T-helper 17 cell (primary cell): Measurements from ENCODE around the gene SH3PXD2A. TPM values are rescaled to one million over a fixed set of nuclear protein-coding genes. Genes with fewer than 3 reads are reported as not detected.

Experiments used
- ATAC-seq: fragments of 150-1000 bp; cut with Tn5 transposase; 2 replicates; pipeline ENCODE4 v1.10.0; 2021; ENCODE audit warnings: mild to moderate bottlenecking, moderate library complexity
- DNase-seq, 3 donors: peaks; one replicate each; pipeline versions ENCODE4 v3.0.0 to v3.0.0-alpha.2; 2020 to 2021
- H3K9me3 ChIP-seq: one replicate; pipeline ENCODE4 v1.7.0; 2013; ENCODE audit warnings: low read length, mild to moderate bottlenecking; ENCODE audit not compliant: control insufficient read depth, poor library complexity, severe bottlenecking
- H3K27ac Mint-ChIP-seq: one replicate; pipeline ENCODE4 v1.8.0; 2022; ENCODE audit warnings: mild to moderate bottlenecking, moderate library complexity, mixed read lengths
- H3K27me3 Mint-ChIP-seq: one replicate; pipeline ENCODE4 v1.8.0; 2022; ENCODE audit warnings: mixed read lengths
- H3K36me3 Mint-ChIP-seq: one replicate; pipeline ENCODE4 v1.8.0; 2022; ENCODE audit warnings: low read depth, mixed read lengths
- H3K4me1 Mint-ChIP-seq: one replicate; pipeline ENCODE4 v1.8.0; 2022; ENCODE audit warnings: mild to moderate bottlenecking, mixed read lengths
- H3K4me3 Mint-ChIP-seq: one replicate; pipeline ENCODE4 v1.8.0; 2022; ENCODE audit warnings: mild to moderate bottlenecking, moderate library complexity, mixed read lengths
- total RNA-seq, 4 donors: library from RNA in 2 of 4; stranded (reverse) in 2 of 4; gene quantifications; one replicate each; pipeline ENCODE4 v1.2.3 and lab custom pipeline; 2022 to 2026

The SH3PXD2A gene
- total RNA-seq, 2 donors from 2014 or later = 7.2 to 10.9 TPM

DNA sequence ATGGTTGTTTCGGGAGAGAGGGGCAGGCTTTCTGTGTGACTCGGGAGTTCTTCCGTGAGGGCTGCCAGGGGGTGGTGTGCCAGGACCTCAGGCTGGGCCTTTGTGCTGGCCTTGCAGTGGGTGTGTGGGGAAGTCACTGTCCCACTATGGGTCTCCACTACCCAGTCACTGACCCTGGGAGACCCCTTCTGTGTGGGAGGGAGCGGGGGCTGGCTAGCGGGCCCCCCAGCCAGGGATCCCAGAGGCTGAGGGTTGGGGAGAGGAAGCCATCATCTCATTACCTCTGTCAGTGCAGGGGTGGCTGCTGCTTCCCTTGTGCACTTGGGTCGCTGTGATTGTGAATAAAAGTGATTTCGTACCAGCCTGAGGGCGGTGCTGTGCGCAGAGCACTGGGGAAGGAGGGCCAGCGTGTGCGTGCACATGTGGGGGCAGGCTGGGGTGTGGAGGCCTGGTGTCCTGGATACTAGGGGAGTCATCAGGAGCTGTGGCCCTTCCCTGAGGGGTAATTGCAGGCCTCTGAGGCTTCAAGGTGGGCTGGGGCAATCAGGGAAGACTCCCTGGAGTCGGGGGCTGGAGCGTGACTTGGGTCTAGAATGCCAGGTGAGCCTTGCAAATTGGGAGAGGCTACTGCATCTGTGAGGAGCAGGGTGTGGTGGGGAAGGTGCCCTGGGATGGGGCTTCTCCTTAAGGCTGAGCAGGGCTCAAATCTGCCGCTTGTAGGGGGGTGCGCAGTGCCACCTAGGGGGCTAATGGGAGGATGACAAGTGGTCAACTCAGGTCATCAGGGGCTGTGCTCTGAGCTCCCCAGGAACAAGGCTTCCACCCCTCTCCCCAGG lies 263.0 kb downstream of the SH3PXD2A start:
- no peaks in the 10 kb centered on the region for H3K27me3 Mint-ChIP-seq
- peaks cover 3% of the 10 kb centered on the region for H3K36me3 Mint-ChIP-seq
- DNase-seq (no peak), ATAC-seq (peak; percentile 68)
- no peak overlapping the region for H3K27ac Mint-ChIP-seq
- H3K4me1 Mint-ChIP-seq = peaks cover 15% of the 10 kb centered on the region
- no peak overlapping the region for H3K4me3 Mint-ChIP-seq
- H3K9me3 ChIP-seq = no peaks in the 10 kb centered on the region

DNA sequence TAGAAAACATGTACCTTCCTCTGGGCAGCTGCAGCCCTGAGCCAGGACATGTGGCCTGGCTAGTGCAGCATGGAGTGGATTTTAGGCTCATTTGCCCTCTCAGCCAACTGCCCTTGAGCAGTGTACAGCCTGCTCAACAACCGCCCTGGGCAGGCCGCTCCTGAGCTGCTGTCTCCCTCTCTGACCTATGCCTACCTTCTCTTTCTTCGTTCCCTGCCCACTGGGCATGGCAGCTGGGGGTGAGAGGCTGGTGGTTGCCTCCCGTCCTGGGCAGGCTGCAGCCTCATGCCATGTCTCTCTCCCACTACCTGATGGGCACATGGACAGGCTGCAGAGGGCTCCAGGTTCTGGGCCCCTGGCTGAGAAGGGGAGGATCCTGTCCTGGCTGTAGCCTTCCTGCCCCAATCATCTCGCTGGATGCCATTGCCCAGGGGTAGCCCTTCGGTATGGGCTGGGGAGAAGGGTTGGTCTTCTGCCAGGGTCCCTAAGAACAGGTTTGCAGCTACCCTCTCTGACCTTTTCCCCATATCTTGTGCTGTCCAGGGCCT lies 264.6 kb downstream of the SH3PXD2A start:
- no peak overlapping the region for H3K4me3 Mint-ChIP-seq
- H3K27ac Mint-ChIP-seq = peak overlapping the region; percentile 84
- peaks cover 15% of the 10 kb centered on the region for H3K4me1 Mint-ChIP-seq
- no peaks in the 10 kb centered on the region for H3K27me3 Mint-ChIP-seq
- no peak for ATAC-seq
- no peak for DNase-seq
- H3K36me3 Mint-ChIP-seq = peaks cover 3% of the 10 kb centered on the region
- no peaks in the 10 kb centered on the region for H3K9me3 ChIP-seq

DNA sequence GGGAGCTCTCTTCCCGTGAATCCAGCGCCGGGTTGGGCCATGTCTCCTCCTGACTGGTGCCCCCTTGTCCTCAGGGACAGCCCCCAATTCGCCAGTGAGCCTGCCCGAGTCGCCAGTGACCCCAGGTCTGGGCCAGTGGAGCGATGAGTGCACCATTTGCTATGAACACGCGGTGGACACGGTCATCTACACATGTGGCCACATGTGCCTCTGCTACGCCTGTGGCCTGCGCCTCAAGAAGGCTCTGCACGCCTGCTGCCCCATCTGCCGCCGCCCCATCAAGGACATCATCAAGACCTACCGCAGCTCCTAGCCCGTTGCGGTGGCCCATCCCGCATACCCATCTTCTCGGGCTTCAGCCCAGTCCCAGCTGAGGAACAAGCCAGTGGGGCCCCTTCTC lies 265.3 kb downstream of the SH3PXD2A start:
- no peak overlapping the region for H3K27ac Mint-ChIP-seq
- no peaks in the 10 kb centered on the region for H3K27me3 Mint-ChIP-seq
- H3K9me3 ChIP-seq = no peaks in the 10 kb centered on the region
- no peak for ATAC-seq
- H3K36me3 Mint-ChIP-seq = peaks cover 3% of the 10 kb centered on the region
- H3K4me3 Mint-ChIP-seq = no peak overlapping the region
- DNase-seq = no peak
- H3K4me1 Mint-ChIP-seq = peaks cover 12% of the 10 kb centered on the region

DNA sequence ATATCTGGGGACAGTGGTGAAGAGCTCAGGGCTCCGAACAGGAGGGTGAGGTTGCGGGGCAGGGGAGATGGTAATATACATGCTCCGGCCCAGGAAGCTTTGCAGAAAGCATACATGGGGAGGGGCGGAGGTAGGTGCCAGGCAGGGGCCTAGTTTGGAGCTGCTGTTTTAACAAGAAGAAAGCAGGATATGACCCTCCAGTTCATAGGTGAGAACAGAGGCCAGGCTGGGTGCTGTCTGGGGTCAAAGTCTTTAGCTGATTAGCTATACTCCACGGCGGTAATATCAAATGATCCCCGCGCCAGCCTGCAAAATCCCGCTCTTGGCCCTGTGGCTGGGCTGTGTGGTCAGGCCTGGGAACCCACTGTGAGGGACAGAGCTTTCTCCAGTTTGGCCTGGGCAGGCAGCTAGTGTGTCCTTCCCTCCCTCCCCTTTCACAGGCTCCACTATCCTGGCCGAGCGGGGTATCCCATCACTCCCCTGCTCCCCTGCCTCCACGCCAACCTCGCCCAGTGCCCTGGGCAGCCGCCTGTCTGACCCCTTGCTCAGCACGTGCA lies 266.2 kb downstream of the SH3PXD2A start:
- Mint-ChIP-seq H3K4me1 (peaks cover 12% of the 10 kb centered on the region), H3K4me3 (no peak overlapping the region), H3K27ac (no peak overlapping the region), H3K27me3 (no peaks in the 10 kb centered on the region), H3K36me3 (peaks cover 3% of the 10 kb centered on the region)
- no peak for ATAC-seq
- no peak for DNase-seq
- no peaks in the 10 kb centered on the region for H3K9me3 ChIP-seq

DNA sequence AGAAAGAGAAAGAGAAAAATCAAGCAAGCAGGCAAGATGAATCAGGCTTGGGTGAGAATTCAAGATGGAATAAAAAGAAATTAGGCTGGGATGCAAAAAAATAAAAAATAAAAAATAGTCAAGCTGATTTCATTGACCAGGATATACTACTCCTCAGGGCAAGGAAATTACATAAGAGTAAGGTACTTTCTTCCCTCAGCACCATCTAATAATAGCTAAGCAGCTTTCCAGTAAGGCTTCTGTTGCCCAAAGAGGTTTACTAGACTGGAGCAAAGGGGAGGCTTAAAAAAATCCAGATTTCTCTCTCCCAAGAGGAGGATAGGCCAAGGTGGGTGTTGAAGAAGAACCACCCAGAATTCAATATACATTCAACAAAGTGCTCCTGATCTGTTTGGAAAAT lies 268.3 kb downstream of the SH3PXD2A start:
- ATAC-seq = no peak
- Mint-ChIP-seq H3K27me3 (no peaks in the 10 kb centered on the region), H3K36me3 (peaks cover 3% of the 10 kb centered on the region), H3K27ac (no peak overlapping the region), H3K4me3 (no peak overlapping the region), H3K4me1 (peaks cover 15% of the 10 kb centered on the region)
- H3K9me3 ChIP-seq = no peaks in the 10 kb centered on the region
- no peak for DNase-seq

DNA sequence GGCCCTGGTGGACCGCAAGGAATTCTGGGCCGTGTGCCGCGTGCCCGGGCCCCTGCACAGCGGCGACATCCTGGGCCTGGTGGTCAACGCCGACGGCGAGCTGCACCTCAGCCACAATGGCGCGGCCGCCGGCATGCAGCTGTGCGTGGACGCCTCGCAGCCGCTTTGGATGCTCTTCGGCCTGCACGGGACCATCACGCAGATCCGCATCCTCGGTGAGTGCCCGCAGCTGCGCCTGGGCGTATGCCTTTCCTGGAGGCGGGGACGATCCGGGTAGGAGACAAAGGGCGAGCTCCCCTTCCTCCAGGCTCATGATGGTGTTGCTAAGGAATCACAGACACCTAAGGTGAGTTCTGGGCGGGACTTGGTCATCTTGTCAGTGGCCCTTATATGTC lies 270.4 kb downstream of the SH3PXD2A start:
- ATAC-seq (no peak), DNase-seq (no peak)
- H3K4me3 Mint-ChIP-seq = peak overlapping the region; percentile 88
- peaks cover 3% of the 10 kb centered on the region for H3K36me3 Mint-ChIP-seq
- H3K9me3 ChIP-seq = no peaks in the 10 kb centered on the region
- H3K27me3 Mint-ChIP-seq = no peaks in the 10 kb centered on the region
- no peak overlapping the region for H3K27ac Mint-ChIP-seq
- peaks cover 14% of the 10 kb centered on the region for H3K4me1 Mint-ChIP-seq

DNA sequence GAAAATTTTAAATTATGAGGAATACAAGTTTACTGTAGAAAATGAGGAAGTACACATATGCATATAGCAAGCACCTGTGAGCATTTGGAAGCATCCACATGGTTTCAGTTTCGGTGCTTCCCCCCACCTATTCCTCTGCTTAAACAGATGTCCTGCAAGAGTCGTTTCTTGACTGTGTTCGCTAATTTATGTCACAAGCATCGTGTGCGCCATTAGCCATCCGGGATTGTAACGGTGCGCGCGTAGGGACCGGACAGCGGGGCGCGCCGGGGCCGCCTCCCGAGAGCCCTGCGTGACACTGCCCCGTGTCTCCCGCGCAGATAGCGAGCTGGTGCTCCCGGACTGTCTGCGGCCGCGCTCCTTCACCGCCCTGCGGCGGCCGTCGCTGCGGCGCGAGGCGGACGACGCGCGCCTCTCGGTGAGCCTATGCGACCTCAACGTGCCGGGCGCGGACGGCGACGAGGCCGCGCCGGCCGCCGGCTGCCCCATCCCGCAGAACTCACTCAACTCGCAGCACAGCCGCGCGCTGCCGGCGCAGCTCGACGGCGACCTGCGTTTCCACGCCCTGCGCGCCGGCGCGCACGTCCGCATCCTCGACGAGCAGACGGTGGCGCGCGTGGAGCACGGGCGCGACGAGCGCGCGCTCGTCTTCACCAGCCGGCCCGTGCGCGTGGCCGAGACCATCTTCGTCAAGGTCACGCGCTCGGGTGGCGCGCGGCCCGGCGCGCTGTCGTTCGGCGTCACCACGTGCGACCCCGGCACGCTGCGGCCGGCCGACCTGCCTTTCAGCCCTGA lies 271.0 kb downstream of the SH3PXD2A start:
- Mint-ChIP-seq H3K4me3 (peak overlapping the region; percentile 88), H3K27ac (peak overlapping the region; percentile 93), H3K4me1 (peaks cover 14% of the 10 kb centered on the region), H3K36me3 (peaks cover 3% of the 10 kb centered on the region), H3K27me3 (no peaks in the 10 kb centered on the region)
- H3K9me3 ChIP-seq = no peaks in the 10 kb centered on the region
- DNase-seq (peak; percentile 43 to 67 (median 65)), ATAC-seq (peak; percentile 83)

DNA sequence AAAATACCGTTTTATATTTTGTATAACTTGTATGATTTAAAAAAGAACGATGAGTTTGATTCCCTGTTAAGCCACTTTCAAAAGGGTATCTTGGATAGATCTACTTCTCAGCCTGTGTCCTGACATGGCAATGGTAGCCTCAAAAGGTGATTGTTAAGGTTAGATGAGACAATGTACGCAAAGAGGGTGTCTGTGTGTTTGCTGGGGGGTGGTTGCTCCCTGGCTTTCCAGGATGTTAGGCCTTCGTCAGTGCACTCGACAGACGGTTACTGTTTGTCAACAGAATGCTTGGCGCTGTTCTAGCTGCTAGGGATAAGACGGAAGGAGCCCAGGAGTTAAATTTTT lies 271.5 kb downstream of the SH3PXD2A start:
- DNase-seq (no peak), ATAC-seq (peak; percentile 27)
- peak overlapping the region; percentile 93 for H3K27ac Mint-ChIP-seq
- no peaks in the 10 kb centered on the region for H3K27me3 Mint-ChIP-seq
- H3K36me3 Mint-ChIP-seq = peaks cover 3% of the 10 kb centered on the region
- peak overlapping the region; percentile 88 for H3K4me3 Mint-ChIP-seq
- H3K4me1 Mint-ChIP-seq = peaks cover 11% of the 10 kb centered on the region
- H3K9me3 ChIP-seq = no peaks in the 10 kb centered on the region

DNA sequence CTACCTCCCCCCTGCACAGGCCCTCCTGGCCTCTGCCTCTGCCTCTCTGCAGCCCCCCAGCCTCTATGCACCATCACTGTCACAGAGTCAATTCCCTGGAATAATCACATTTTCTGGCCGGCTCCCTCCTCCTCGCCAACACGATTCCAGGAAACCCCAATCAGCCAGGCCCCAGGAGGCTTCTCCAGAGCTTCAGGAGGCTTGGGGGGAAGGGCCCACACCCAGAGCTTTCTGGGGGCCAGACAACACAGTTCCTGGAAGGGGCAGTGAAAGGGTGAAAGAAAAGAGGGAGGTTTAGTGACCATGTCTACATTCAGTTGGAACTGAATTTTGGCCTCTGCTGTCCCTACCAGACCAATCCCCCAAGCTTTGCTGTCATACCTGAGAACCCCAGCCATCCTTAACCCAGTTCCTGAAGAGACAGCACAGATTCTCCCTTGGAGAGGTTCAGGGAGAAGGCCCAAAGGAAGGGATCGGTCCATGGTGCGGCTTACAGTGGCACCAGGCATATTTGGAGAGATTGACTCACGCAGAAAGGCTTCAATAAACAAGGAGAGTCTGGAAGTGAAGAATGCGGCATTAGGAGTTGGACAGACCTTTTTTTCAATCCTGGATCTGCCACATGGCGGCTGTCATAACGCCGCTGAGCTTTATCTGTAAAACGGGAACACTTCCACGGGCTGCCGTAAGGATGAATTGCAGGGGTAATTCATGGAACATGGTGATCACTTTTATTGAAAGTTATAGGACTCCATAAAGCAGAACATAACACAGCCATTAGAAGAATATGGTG lies 272.8 kb downstream of the SH3PXD2A start:
- DNase-seq (no peak), ATAC-seq (no peak)
- Mint-ChIP-seq H3K36me3 (no peaks in the 10 kb centered on the region), H3K4me1 (peaks cover 7% of the 10 kb centered on the region), H3K27ac (peak overlapping the region; percentile 93), H3K4me3 (peak overlapping the region; percentile 64), H3K27me3 (no peaks in the 10 kb centered on the region)
- no peaks in the 10 kb centered on the region for H3K9me3 ChIP-seq

DNA sequence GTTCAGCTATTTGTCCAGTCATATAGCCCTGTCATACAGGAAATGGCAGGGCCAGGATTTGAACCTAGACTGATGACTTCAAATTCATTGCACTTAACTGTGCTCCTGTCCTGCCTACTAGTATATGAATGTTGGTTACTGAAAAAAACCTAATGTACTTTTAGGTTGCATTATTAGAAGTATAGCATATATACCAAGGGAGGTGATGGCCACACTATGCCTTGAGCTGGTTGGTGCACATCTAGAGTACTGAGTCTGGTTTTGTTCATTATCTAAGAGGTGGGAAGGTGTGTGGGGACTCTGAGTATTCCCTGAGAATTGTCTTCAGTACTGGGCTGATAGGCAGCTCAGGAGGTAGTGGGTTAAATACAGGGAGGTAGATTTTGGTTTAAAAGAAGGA lies 273.9 kb downstream of the SH3PXD2A start:
- Mint-ChIP-seq H3K4me3 (no peak overlapping the region), H3K4me1 (peaks cover 7% of the 10 kb centered on the region), H3K27me3 (no peaks in the 10 kb centered on the region), H3K27ac (no peak overlapping the region), H3K36me3 (no peaks in the 10 kb centered on the region)
- ATAC-seq (no peak), DNase-seq (no peak)
- H3K9me3 ChIP-seq = no peaks in the 10 kb centered on the region

DNA sequence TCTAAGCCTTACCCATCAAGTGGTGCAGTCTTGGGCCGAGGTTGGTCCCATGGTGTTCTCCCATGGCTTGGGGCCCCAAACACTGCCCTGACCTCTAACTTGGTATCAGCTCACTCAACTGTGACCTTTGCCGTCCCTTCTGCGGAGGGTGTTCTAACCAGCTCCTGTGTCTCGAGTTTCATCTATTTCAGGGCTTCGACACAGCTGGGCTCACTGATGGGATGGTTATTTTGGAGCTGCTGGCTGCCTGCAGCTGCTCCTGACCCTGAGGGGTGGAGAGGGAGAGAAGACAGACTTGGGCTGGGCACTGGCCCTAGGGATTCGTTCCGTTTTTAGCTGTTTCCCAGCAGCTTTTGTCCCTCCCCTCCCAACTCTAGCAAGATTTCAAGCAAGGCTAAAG lies 274.9 kb downstream of the SH3PXD2A start:
- Mint-ChIP-seq H3K4me3 (no peak overlapping the region), H3K27me3 (peaks cover 6% of the 10 kb centered on the region), H3K4me1 (peaks cover 9% of the 10 kb centered on the region), H3K27ac (no peak overlapping the region), H3K36me3 (peaks cover 3% of the 10 kb centered on the region)
- DNase-seq (no peak), ATAC-seq (no peak)
- H3K9me3 ChIP-seq = no peaks in the 10 kb centered on the region

DNA sequence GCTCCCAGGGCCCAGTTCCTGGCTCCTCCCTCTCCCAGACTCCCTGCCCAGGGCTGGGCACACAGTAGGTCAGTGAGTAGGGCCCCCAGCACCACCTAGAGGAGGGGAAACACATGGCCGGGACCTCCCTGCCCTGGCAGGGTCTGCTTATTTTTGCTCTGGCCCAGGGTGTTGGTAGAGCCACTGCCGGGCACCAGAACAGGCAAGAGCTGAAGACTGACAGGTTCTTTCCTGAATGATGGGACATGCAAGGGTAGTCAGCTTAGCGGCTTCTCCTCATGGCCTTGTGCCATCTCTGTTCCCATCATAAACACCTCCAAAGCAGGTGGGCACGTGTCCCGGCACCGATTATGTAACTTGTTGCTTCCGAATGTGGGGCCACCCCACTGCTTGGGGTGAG lies 275.4 kb downstream of the SH3PXD2A start:
- Mint-ChIP-seq H3K36me3 (peaks cover 3% of the 10 kb centered on the region), H3K4me1 (peaks cover 9% of the 10 kb centered on the region), H3K27ac (no peak overlapping the region), H3K4me3 (no peak overlapping the region), H3K27me3 (peaks cover 6% of the 10 kb centered on the region)
- DNase-seq = no peak
- ATAC-seq = no peak
- H3K9me3 ChIP-seq = no peaks in the 10 kb centered on the region
